HG03558 (cell line): Measurements from ENCODE around the gene GALNT14.

Experiments
- ATAC-seq: cut with Tn5 transposase; IDR thresholded peaks from one replicate; pipeline ENCODE4 v1.9.1; 2021; ENCODE audit warnings: moderate number of reproducible peaks; ENCODE audit not compliant: unreplicated experiment; ENCODE audit errors: extremely low read depth

Gene GALNT14

DNA sequence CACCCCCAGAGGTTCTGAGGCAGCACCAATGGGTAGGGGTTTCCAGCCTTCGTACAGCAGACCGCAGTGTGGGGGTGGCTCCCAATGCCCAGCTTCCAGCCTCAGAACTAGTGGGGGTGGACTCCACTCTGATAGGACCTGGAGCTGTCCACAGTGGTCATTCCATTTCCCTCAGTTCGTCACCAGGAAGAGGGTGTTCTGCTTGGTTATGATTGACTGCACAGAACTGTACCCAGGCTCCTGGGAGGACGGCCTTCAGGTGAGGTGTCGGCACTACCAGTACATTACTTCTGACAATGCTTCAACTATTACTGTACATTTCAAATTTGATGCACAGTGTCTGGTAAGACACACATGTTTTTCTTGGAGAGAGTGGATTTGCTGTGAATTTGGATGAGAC is 180.6 kb downstream of the GALNT14 start:
- no peak for ATAC-seq

DNA sequence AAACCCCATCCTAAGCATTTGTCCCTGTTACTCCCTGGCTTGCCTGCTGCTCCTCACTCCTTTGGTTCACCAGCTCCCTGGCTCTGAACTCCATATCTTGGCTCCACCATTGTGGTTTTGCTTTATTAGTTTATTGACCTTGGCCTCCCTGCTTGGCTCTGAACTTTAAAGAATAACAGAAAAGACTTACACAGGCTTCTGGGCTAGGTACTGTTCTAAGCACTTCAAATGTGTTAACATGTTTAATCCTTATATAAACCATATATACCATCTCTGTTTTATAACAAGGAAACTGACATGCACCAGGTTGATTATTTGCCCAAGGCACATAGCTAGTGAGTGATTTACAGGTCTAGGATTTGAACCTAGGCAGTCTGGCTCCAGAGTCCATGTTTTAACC is 181.2 kb downstream of the GALNT14 start:
- no peak for ATAC-seq

GRCh38 chr2:30955516-30956132 is 182.6 kb downstream of the GALNT14 start:
- ATAC-seq, result no peak

- ATAC-seq, result no peak
Measured at GRCh38 chr2:30950339-30950738, 187.9 kb downstream of the GALNT14 start.

GRCh38 chr2:30949435-30949834 is 188.8 kb downstream of the GALNT14 start:
- no peak for ATAC-seq

DNA sequence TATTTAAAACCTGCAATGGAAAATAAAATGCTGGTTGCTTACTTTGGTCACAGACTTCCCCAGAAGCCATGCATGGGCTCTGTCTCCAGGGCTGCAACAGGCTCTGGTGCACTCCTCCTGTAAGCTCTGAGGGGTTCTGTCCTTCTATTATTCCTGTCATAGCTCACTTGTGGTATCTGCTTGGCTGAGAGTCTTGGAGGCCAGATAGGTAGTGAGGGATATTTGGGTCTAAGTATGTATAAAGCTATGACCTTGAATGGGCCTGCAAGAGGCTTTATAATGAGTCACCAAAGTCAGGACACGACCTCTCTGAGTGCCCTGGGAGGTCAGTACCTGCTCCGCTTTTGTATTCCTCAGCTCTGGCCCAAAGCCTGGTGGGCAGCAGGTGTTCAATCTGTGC is 189.4 kb downstream of the GALNT14 start:
- ATAC-seq, result no peak

- ATAC-seq, result no peak
Measured at GRCh38 chr2:30948130-30948529, 190.1 kb downstream of the GALNT14 start.

DNA sequence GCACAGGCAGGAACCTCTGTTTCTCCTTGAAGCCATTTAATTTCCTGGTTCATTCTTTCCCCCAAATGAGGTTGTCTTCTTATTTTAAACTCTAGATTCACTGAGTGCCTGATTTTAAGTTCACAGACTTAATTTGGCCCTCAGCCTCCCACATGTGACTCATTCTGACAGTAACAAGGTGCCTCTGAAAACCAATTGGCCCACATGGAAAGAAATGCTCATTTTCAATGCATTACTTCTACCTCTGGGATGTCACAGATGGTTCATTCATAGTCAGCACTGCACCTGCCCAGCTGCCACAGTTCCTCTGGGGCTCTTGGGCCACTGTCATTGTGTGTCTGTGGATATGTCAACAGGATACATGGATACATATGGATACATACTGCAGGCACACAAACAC is 190.6 kb downstream of the GALNT14 start:
- no peak for ATAC-seq

DNA sequence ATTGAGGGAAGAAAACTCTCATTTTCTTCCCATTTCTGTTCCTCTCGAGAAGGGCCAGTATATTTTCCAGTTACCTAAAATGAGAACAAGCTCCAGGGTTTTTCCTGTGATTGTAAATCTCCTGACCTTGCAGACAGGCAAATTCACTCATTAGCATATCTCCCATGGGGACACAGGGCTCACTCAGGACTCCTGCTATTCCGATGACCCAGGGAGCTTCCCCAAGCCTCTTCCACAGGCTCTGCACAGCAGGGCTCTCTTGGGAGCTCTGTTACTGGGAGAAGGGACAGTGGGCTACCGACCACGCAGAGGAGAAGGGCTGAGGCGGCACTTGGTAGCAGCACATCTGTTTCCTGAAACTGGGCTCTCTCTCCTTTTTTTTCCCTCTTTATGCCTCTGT is 195.8 kb downstream of the GALNT14 start:
- ATAC-seq, result no peak

DNA sequence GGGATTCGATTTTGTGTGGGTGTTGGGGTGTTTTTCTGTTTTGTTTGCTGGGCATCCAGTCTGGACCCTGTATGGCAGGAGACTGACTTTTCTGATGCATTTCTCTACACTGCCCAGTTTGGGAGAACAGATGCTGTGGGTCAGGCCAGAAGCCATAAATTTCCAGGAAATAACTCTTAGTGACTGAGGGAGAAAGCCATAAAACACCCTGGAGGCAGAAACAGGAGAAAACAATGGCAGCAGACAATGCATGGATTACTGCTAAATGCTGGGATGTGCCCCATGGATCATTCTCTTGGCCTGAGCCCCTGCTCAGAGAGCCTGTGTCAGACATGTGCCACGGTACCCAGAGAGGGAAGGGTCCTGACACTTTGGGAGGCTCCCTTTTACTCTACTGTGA is 197.4 kb downstream of the GALNT14 start:
- ATAC-seq, result no peak

GRCh38 chr2:30939364-30939763 is 198.9 kb downstream of the GALNT14 start:
- no peak for ATAC-seq

DNA sequence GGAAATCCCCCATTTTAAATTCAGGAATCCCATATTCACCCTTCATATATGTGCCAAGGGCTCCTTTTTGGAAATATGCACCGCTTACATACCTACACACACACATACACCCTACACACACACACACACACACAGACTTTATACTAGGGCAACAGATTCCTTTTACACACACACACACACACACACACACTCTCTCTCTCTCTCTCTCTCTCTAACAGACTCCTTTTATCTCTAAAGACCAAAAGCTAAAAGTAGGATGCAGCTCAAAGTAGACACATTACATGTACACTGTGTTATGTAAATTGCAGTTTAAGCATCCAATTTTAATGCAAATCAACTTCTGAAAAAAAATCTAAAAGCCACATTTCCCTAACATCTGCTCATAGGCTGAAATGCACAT is 200.0 kb downstream of the GALNT14 start:
- ATAC-seq, result no peak

GRCh38 chr2:30936977-30937376 is 201.3 kb downstream of the GALNT14 start:
- ATAC-seq, result no peak

GRCh38 chr2:30935795-30936194 is 202.4 kb downstream of the GALNT14 start:
- no peak for ATAC-seq

DNA sequence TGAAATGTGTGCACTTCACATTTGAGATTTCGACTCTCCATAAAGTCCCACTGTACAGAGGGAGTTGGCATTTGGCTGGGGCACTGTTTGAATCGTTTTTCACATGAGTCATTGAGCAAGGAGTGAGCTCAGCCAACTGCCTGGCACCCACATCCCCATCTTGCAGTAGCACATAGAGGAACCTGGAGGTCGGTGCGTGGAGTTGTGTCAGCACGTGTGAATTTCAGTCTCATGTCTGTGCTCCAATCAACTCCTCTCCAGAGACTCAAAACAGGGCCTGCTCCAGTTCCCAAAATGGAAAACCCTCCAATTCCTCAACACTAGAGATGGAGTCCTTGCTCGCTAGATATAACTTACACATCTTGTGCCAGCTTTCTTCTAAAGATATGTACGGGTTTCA is 204.2 kb downstream of the GALNT14 start:
- no peak for ATAC-seq

DNA sequence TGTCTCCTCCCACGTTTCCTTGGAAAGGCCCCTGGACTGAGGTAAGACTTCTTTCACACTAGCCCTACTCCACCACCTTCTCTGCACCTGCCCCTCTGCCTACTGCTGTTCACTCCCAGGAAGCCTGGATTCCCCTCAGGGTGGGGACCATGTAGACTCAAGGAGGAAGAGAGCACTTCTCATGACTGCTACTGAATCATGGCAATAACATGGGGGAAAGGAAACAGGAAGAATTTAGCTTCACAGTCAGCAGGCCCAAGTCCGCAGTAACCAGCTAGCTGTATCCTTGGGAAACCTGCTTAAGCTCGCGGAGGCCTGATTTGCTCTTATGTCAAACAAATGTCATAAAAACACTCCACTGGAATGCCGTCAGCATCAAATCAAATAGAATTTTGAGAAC is 204.7 kb downstream of the GALNT14 start:
- ATAC-seq, result no peak

GRCh38 chr2:30932870-30933269 is 205.4 kb downstream of the GALNT14 start:
- no peak for ATAC-seq

DNA sequence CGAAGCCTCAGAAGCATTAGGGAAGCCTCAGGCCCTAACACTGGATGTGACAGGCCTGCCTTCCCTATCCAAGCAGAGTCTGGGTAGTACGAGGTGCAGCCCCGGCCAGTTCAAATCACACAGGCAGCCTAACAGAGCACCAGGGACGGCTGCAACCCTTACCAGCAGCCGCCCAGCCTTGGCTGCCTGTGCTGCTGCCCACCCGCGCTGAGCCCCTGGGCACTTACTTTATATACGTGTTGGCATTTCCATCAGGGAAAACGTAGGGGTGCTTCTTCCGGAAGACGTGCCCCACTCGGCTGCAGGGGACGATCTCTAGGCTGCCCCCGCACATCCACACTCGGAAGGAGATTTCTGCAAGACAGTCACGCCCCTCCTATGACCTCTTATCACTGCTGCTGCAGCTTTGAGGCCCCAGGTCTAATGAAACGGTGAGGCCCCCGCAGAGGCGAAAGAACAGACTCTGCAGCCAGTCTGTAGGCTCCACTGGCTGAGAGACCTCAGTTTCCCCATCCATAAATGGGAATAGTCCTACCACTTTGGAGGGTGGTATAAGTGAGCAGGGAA is 206.3 kb downstream of the GALNT14 start:
- ATAC-seq, result no peak

- no peak for ATAC-seq
Measured at GRCh38 chr2:30930716-30931115, 207.5 kb downstream of the GALNT14 start.

- ATAC-seq, result no peak
Measured at GRCh38 chr2:30927465-30928075, 210.7 kb downstream of the GALNT14 start.

DNA sequence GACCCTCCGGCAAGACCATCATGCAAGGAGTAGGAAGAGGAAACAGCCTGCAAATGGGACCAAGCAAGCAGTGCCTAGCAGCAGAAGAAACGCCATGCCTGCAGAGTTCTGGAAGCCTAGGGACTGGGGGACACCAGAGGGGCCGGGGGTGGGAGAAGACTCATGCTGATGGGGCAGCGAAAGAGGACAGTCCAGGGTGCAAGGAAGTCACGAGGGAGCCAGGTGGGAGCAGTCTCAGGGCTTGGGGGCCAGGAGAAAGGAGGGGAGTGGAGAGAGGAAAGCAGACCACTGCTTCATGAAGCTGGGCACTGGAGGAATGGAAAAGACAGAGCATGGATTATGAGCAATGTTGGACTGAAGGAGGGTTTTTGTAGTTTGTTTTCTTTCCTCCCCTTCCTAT is 211.6 kb downstream of the GALNT14 start:
- no peak for ATAC-seq

GRCh38 chr2:30923623-30924022 is 214.6 kb downstream of the GALNT14 start:
- no peak for ATAC-seq
